Stomach (tissue), 9 donors: ENCODE measurements around the gene SVBP. TPM values are rescaled to one million over a fixed set of nuclear protein-coding genes. Genes with fewer than 3 reads are reported as not detected.
"Not testable (repeated sequence)": the region's sequence is repeated elsewhere in the genome, so short reads cannot be mapped to it uniquely, and the experiment has no call there.

Experiments used
- DNase-seq, 2 donors: peaks; one replicate each; pipeline versions ENCODE4 v3.0.0 to v3.0.0-alpha.2; 2013 to 2019
- H3K27ac ChIP-seq, 5 donors: fragments of 200-600 bp in 4 of 5; sonication (generic) in 4 of 5; one replicate each; pipeline ENCODE4 v1.5.1; 2013 to 2019; ENCODE audit warnings: mild to moderate bottlenecking in 1 of 5, moderate library complexity in 1 of 5
- H3K27me3 ChIP-seq, 3 donors: fragments of 200-600 bp; sonication (generic); one replicate each; pipeline ENCODE4 v1.5.1; 2017 to 2019; ENCODE audit warnings: mixed run types in 1 of 3
- H3K36me3 ChIP-seq, 4 donors: fragments of 200-600 bp; sonication (generic); 1 replicate in 3 of 4; 2 replicates in 1 of 4; pipeline ENCODE4 v1.5.1; 2016 to 2019
- H3K4me1 ChIP-seq, 4 donors: fragments of 200-600 bp; sonication (generic); one replicate each; pipeline ENCODE4 v1.5.1; 2016 to 2019
- H3K4me3 ChIP-seq, 4 donors: fragments of 200-600 bp; sonication (generic) in 3 of 4; one replicate each; pipeline ENCODE4 v1.5.1; 2016 to 2019; ENCODE audit warnings: mild to moderate bottlenecking in 1 of 4
- H3K9me3 ChIP-seq, 4 donors: fragments of 200-600 bp; sonication (generic); one replicate each; pipeline ENCODE4 v1.5.1; 2016 to 2019
- EP300 ChIP-seq: sonication (generic); formaldehyde crosslinking; IDR thresholded peaks from one replicate; pipeline ENCODE4 v1.6.1; 2017; ENCODE audit warnings: antibody characterized with exemption
- POLR2A ChIP-seq, 4 donors: fragments of 450-650 bp; IDR thresholded peaks; one replicate each; pipeline ENCODE4 v1.6.1; 2016; ENCODE audit warnings: antibody characterized with exemption in 4 of 4, control low read depth in 2 of 4, mild to moderate bottlenecking in 1 of 4, moderate library complexity in 1 of 4
- POLR2AphosphoS5 ChIP-seq, 3 donors: sonication (generic); formaldehyde crosslinking; IDR thresholded peaks; one replicate each; pipeline ENCODE4 v1.6.1; 2016; ENCODE audit warnings: antibody characterized with exemption in 3 of 3
- WGBS, 5 donors: extraction: QIAGEN DNeasy Blood & Tissue Kit in 3 of 5; methylation state at CpG; one replicate each; pipeline versions ENCODE4 v1.1.5 to v1.1.7; 2013 to 2018; 5-methylcytosine and 5-hydroxymethylcytosine counted together
- intact Hi-C: fragments of 100-400 bp; cut with DNase I; formaldehyde crosslinking; loops from one replicate; pipeline ENCODE4 v1.15.1; 2023; ENCODE audit warnings: low total_unique reads
- polyA plus RNA-seq, 3 donors: library from polyadenylated mRNA; stranded (reverse); fragments of 200-250 nt; gene quantifications; one replicate each; pipeline ENCODE4 v1.2.3, GENCODE V29; 2013
- total RNA-seq, 5 donors: library from RNA; depleted of rRNA; stranded (reverse); fragments of >200 nt; gene quantifications; one replicate each; pipeline versions ENCODE4 v1.1.0 to v1.2.3, GENCODE V29; 2014 to 2016
- TF ChIP-seq, protein P1 (sequence below), 7 experiments: fragments of 450-650 bp in 4 of 7; fragments of 200-600 bp in 3 of 7; sonication (generic) in 3 of 7; IDR thresholded peaks; one replicate each; pipeline ENCODE4 v1.5.1; 2016 to 2019; ENCODE audit warnings: antibody characterized with exemption in 7 of 7, control low read depth in 2 of 7, mild to moderate bottlenecking in 1 of 7
- donor health status: healthy with polysubstance abuse.
- donor health status: Bipolar disorder and iron deficiency.
- donor health status: healthy.

SVBP gene
- total and polyA plus RNA-seq, 8 donors = 11.2 to 51.2 (median 25.1) TPM; not detected in 1

DNA sequence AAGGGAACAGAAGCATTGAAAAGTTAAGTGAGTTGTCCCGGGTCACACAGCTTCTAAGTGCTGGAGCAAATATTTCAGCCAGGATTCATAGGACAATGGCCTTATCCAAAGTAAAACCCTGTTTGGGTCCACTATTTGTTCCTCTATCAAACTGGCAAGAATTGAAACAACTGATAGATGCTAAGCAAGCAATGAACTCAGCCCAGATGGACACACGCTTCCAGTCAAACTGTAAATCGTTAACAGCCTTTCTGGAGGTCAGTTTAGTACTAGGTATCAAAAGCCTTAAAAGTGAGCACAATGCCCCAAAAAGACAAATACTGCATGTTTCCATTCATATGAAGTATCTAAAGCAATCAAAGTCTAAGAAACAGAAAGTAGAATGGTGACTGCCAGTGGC, 779 bp upstream of the SVBP start:
- WGBS, 5 donors = 36 to 61% (median 52%) methylated on average over 3 of the region's 3 CpGs
- intact Hi-C loops = no loop called here
- peaks cover 19 to 45% (median 27%) of the 10 kb centered on the region in 4 donors for H3K4me1 ChIP-seq
- peaks cover 0 to 8% (median 3%) of the 10 kb centered on the region in 4 donors for H3K36me3 ChIP-seq
- peak overlapping the region in 3 of 4 donors; percentile 64 to 85 (median 78) for H3K4me3 ChIP-seq
- no peaks in the 10 kb centered on the region for H3K9me3 ChIP-seq
- H3K27me3 ChIP-seq = no peaks in the 10 kb centered on the region
- no peak overlapping the region for H3K27ac ChIP-seq
- no peak for DNase-seq
- no peak for TF ChIP-seq POLR2A (IDR thresholded peaks at IDR 0.05)

DNA sequence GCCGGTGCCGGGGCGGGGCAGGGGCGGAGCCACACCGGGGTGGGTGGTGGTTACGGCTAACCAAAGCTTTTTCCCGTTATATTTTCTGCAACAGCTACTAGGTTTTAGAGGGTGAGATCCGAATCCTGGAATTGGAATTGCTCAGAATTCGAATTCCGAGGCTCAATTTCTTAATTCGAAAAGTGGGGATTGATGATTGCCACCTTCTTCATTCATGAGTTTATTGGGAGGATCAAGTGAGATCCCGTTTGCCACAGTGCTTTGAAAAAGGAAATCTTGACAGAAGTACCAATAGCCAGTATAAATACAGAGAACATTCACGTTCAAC, 207 bp upstream of the SVBP start:
- peaks cover 0 to 8% (median 3%) of the 10 kb centered on the region in 4 donors for H3K36me3 ChIP-seq
- intact Hi-C loops = no loop called here
- peak overlapping the region; percentile 64 to 85 (median 73) for H3K4me3 ChIP-seq
- H3K4me1 ChIP-seq = peaks cover 19 to 39% (median 26%) of the 10 kb centered on the region in 4 donors
- no peak for TF ChIP-seq POLR2AphosphoS5 (IDR thresholded peaks at IDR 0.05)
- no peak for TF ChIP-seq POLR2A (IDR thresholded peaks at IDR 0.05)
- no peak for TF ChIP-seq EP300
- TF ChIP-seq, protein P1, sequence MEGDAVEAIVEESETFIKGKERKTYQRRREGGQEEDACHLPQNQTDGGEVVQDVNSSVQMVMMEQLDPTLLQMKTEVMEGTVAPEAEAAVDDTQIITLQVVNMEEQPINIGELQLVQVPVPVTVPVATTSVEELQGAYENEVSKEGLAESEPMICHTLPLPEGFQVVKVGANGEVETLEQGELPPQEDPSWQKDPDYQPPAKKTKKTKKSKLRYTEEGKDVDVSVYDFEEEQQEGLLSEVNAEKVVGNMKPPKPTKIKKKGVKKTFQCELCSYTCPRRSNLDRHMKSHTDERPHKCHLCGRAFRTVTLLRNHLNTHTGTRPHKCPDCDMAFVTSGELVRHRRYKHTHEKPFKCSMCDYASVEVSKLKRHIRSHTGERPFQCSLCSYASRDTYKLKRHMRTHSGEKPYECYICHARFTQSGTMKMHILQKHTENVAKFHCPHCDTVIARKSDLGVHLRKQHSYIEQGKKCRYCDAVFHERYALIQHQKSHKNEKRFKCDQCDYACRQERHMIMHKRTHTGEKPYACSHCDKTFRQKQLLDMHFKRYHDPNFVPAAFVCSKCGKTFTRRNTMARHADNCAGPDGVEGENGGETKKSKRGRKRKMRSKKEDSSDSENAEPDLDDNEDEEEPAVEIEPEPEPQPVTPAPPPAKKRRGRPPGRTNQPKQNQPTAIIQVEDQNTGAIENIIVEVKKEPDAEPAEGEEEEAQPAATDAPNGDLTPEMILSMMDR (IDR thresholded peaks at IDR 0.05) = no peak
- H3K27me3 ChIP-seq = no peaks in the 10 kb centered on the region
- peak overlapping the region; percentile 95 to 100 (median 98) for H3K27ac ChIP-seq
- no peaks in the 10 kb centered on the region for H3K9me3 ChIP-seq
- no peak for DNase-seq
- WGBS, 5 donors = 0 to 1% (median 1%) methylated on average over 8 to 13 of the region's 13 CpGs

DNA sequence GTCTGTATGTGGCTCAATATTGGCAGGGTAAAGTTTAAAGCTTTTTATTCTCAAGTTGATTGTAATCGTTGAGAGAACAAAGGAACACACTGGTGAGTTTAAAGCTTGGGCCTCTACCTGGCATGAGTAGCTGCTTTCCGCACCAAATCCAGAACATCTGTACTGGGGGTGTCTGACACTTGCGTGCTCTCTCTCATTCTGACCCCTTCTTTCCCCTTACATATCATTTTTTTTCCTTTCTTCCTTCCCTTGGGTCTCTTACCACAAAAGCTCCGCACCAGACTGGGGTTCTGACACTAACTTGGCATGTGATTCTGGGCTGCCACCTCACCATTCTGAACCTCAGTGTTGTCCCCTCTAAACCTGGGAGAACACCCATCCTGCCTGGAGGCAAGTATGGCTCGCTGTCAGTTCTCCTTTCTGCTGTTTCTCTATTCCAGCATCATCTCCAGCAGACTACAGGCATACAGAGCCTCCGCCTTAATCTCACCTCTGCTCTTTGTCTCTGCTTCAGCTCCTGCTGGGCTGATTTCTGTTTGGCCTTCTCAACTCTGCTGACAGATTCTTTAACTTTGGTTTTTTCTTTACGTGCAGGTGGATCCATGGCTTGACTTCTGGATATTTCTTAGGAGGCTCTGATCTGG, 1.1 kb downstream of the SVBP start:
- peak overlapping the region; percentile 64 to 85 (median 73) for H3K4me3 ChIP-seq
- TF ChIP-seq POLR2AphosphoS5 (IDR thresholded peaks at IDR 0.05) (no peak), EP300 (no peak), POLR2A (IDR thresholded peaks at IDR 0.05) (no peak)
- TF ChIP-seq, protein P1 (IDR thresholded peaks at IDR 0.05) = no peak
- peaks cover 19 to 35% (median 26%) of the 10 kb centered on the region in 4 donors for H3K4me1 ChIP-seq
- intact Hi-C loops = no loop called here
- peaks cover 0 to 12% (median 7%) of the 10 kb centered on the region in 4 donors for H3K36me3 ChIP-seq
- H3K9me3 ChIP-seq = no peaks in the 10 kb centered on the region
- H3K27me3 ChIP-seq = no peaks in the 10 kb centered on the region
- DNase-seq = peak in 1 of 2 donors; percentile 37
- 25 to 37% (median 29%) methylated on average over 7 of the region's 7 CpGs for WGBS, 5 donors
- H3K27ac ChIP-seq = peak overlapping the region in 4 of 5 donors; percentile 95 to 99 (median 98)

DNA sequence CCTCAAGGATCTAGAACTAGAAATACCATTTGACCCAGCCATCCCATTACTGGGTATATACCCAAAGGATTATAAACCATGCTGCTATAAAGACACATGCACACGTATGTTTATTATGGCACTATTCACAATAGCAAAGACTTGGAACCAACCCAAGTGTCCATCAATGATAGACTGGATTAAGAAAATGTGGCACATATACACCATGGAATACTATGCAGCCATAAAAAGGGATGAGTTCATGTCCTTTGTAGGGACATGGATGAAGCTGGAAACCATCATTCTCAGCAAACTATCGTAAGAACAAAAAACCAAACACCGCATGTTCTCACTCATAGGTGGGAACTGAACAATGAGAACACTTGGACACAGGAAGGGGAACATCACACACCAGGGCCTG, 2.4 kb downstream of the SVBP start:
- H3K27me3 ChIP-seq, H3K9me3 ChIP-seq, intact Hi-C loops, H3K27ac ChIP-seq, H3K4me3 ChIP-seq, DNase-seq: not testable (repeated sequence)
- Histone ChIP-seq H3K36me3 (peaks cover 0 to 16% (median 11%) of the 10 kb centered on the region in 4 donors), H3K4me1 (peaks cover 19 to 35% (median 23%) of the 10 kb centered on the region in 4 donors)
- WGBS, 5 donors = 95 to 100% (median 100%) methylated on average over 2 to 3 of the region's 3 CpGs

DNA sequence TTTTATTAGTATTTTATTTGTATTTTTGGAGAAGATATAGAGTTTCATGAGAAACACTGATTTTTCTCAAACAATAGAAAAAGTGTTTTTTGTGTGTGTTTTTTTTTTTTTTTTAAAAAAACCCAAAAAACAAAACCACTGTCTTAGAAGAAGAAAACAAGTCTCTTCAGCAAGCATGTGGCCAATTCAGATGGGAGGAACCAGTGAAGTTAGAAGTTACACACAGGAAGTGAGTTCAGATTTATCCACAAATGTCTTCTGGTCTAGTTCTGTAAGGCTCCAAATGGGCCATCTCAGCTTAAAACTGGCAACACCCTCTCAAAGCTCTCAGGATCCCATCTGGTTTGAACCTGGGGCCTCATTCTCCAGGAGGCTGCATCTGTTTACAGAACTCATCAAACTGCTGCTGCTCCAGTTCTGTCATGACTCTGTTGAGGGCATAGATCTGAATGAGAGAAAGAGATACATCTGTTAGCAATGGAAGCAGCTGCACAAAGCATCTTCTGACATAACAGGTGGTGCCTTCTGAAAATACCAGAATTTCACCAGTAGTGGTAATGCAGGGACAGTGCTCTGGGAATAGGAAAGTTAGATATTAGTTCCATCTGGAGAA, 10.0 kb downstream of the SVBP start:
- Histone ChIP-seq H3K4me3 (no peak overlapping the region), H3K27me3 (no peaks in the 10 kb centered on the region), H3K27ac (no peak overlapping the region), H3K9me3 (no peaks in the 10 kb centered on the region), H3K4me1 (no peaks in the 10 kb centered on the region), H3K36me3 (peaks cover 0 to 35% (median 23%) of the 10 kb centered on the region in 4 donors)
- no peak for DNase-seq
- intact Hi-C loops = no loop called here
- TF ChIP-seq, protein P1 (IDR thresholded peaks at IDR 0.05) = no peak
- TF ChIP-seq EP300 (no peak), POLR2AphosphoS5 (IDR thresholded peaks at IDR 0.05) (no peak), POLR2A (IDR thresholded peaks at IDR 0.05) (no peak)
